GM12872 (cell line): ENCODE data around the gene NUP210.

ENCODE experiments used
- CTCF ChIP-seq: IDR thresholded peaks from 3 replicates; pipeline ENCODE4 v1.5.1; 2011; ENCODE audit warnings: low read depth, mild to moderate bottlenecking, low read length, moderate library complexity; ENCODE audit not compliant: insufficient read depth

The NUP210 gene

GRCh38 chr3:13274551-13275332 is 145.4 kb downstream of the NUP210 start:
- no peak for TF ChIP-seq CTCF

GRCh38 chr3:13274125-13274524 is 146.0 kb downstream of the NUP210 start:
- no peak for TF ChIP-seq CTCF

- no peak for TF ChIP-seq CTCF
These were observed 146.5 kb downstream of the NUP210 start for GRCh38 chr3:13273604-13274105.

GRCh38 chr3:13272831-13273603 is 147.1 kb downstream of the NUP210 start:
- no peak for TF ChIP-seq CTCF

DNA sequence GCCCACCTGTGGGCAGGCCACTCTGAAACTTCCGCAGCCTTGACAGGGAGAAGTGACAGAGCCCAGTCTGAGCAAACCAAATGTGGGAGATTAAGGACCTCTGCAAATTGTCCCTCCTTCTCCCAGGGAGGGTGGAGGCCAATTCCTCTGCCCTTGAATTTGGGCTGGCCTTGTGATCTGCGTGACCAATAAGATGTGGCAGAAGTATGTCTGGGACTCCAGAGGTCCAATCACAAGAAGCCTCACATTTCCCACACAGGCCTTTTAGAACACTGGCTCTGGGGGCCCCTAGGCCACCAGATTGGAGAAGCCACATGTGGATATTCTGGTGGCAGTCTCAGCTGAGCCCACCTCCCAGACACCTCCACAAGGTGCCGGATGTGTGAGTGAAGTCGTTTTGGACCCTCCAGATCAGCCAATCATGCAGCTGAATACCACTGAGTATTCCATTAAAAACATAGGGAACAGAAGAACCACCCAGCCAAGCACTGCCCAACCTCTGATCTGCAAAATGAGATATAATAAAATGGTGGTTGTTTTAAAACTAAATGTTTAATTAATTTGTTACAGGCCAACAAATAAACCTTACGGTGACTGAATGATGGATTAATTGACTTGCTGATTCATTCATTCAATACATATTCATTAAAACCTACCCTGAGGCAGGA is 150.3 kb downstream of the NUP210 start:
- TF ChIP-seq CTCF: no peak

- TF ChIP-seq CTCF: no peak
These were observed 151.1 kb downstream of the NUP210 start for GRCh38 chr3:13268961-13269441.

- TF ChIP-seq CTCF: no peak
These were observed 152.0 kb downstream of the NUP210 start for GRCh38 chr3:13268120-13268519.
